PC-9 (cell line): ENCODE data around the gene P4HB. TPM values are rescaled to one million over a fixed set of nuclear protein-coding genes. Genes with fewer than 3 reads are reported as not detected.

Source experiments
- BruUV-seq: library from RNA; stranded (reverse); fragments of 400-500 nt; replicated peaks from 2 replicates; lab custom pipeline; 2021; lab: Mats Ljungman, UMichigan
- CTCF ChIA-PET: fragments of 300-600 bp; sonication (Branson Sonifier 250); formaldehyde crosslinking; loops from one replicate; lab custom pipeline; 2022; ENCODE audit warnings: antibody characterized with exemption; lab: Charles Lee
- POLR2A ChIA-PET: fragments of 300-600 bp; sonication (Branson Sonifier 250); formaldehyde crosslinking; loops from one replicate; lab custom pipeline; 2022; ENCODE audit warnings: antibody characterized with exemption; ENCODE audit not compliant: unreplicated experiment; lab: Charles Lee
- DNase-seq, 2 experiments: peaks; one replicate each; pipeline versions ENCODE4 v3.0.0 to v3.0.0-alpha.2; 2015 to 2022; ENCODE audit warnings: mixed read lengths in 1 of 2
- H2AFZ ChIP-seq: fragments of 200-600 bp; sonication (generic); 2 replicates; pipeline ENCODE4 v1.8.1; 2017; ENCODE audit warnings: antibody characterized with exemption
- H3F3A ChIP-seq: fragments of 200-600 bp; sonication (generic); 2 replicates; pipeline ENCODE4 v1.8.1; 2017; ENCODE audit warnings: antibody characterized with exemption, mild to moderate bottlenecking, low read depth; ENCODE audit not compliant: insufficient read depth
- H3K27ac ChIP-seq: fragments of 200-600 bp; sonication (generic); 2 replicates; pipeline ENCODE4 v1.6.1; 2016; ENCODE audit warnings: mixed run types
- H3K27me3 ChIP-seq: fragments of 200-600 bp; sonication (generic); 2 replicates; pipeline ENCODE4 v1.6.1; 2016; ENCODE audit warnings: low read depth, mixed run types; ENCODE audit not compliant: insufficient read depth
- H3K36me3 ChIP-seq: fragments of 200-600 bp; sonication (generic); 2 replicates; pipeline ENCODE4 v1.6.1; 2016; ENCODE audit warnings: low read depth, mixed run types
- H3K4me1 ChIP-seq: fragments of 200-600 bp; sonication (generic); replicated peaks from 2 replicates; pipeline ENCODE4 v1.6.1; 2016; ENCODE audit warnings: mixed run types; ENCODE audit not compliant: insufficient read depth
- H3K4me2 ChIP-seq: fragments of 200-600 bp; sonication (generic); 2 replicates; pipeline ENCODE4 v1.6.1; 2017; ENCODE audit warnings: mixed run types
- H3K4me3 ChIP-seq: fragments of 200-600 bp; sonication (generic); 2 replicates; pipeline ENCODE4 v1.6.1; 2016; ENCODE audit warnings: mixed run types
- H3K79me2 ChIP-seq: fragments of 200-600 bp; sonication (generic); 2 replicates; pipeline ENCODE4 v1.6.1; 2017; ENCODE audit warnings: low read depth, mixed run types
- H3K9me2 ChIP-seq: fragments of 200-600 bp; sonication (generic); 2 replicates; pipeline ENCODE4 v1.8.1; 2017; ENCODE audit warnings: mild to moderate bottlenecking; ENCODE audit not compliant: insufficient read depth
- H3K9me3 ChIP-seq: fragments of 200-600 bp; sonication (generic); 2 replicates; pipeline ENCODE4 v1.8.1; 2016; ENCODE audit warnings: low read depth; ENCODE audit not compliant: insufficient read depth
- H4K20me1 ChIP-seq: fragments of 200-600 bp; sonication (generic); 2 replicates; pipeline ENCODE4 v1.8.1; 2017; ENCODE audit not compliant: insufficient read depth
- EZH2 ChIP-seq: fragments of 200-600 bp; sonication (generic); IDR thresholded peaks from 2 replicates; pipeline ENCODE4 v1.8.0; 2017; ENCODE audit warnings: antibody characterized with exemption, low read depth
- intact Hi-C: fragments of 100-400 bp; cut with micrococcal nuclease; formaldehyde crosslinking; loops from one replicate; pipeline ENCODE4 v1.10.0; 2022; ENCODE audit not compliant: unreplicated experiment
- total RNA-seq: library from RNA; stranded (reverse); gene quantifications from 2 replicates; pipeline ENCODE4 v1.2.3, GENCODE V29; 2021
- TF ChIP-seq, protein P1 (sequence below): fragments of 200-600 bp; sonication (generic); conservative IDR thresholded peaks from 2 replicates; pipeline ENCODE4 v1.6.1; 2017; ENCODE audit warnings: mixed run types, antibody characterized with exemption, mild to moderate bottlenecking, moderate library complexity

P4HB gene
- total RNA-seq, 1 experiment from 2014 or later: 636 TPM

DNA sequence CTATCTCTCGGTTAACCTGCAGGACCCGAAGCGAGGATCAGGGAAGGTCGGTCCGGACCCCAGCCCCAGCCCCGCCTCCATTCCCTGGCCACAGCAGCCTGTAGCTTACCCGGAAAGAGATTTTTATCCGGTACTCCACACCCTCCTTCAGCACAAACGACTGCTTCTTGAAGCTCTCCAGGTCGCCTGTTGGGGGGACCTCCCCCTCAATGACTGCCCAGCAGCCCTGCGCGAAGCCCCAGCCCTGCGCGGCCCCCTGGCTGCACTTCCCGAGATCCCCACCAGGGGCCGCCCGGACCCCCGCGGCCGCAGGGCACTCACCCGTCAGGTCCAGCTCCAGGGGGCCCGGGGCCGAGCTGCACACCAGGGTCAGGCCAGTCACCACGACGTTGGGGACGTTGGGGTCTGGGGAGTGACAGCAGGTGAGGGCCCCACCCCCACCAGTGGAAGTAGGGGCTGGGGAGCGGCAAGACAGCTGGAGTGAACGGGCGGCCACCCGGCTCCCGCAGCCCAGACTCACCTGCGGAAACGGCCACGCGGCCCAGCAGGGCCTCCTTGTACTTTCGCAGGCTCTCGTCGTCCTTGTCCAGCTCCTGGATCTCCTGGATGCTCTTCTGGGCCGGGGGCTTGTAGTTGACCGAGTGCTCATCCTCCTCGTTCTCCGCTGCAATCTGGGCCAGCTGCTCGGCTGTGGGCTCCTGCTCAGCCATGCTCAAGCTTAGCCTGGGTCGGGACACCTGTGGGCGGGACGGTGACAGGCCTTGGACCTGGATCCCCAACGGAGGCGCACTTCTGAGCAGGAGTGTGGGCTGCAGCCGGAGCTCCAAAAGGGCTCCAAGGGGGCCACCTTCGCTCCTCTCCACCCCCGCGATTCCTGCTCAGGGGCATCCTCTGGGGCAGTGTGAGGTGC lies 9.1 kb upstream of the P4HB start:
- no TSS peak for BruUV-seq
- H4K20me1 ChIP-seq: peaks cover 28% of the 10 kb centered on the region
- peak overlapping the region; percentile 80 for H3K4me2 ChIP-seq
- DNase-seq: peak in 1 of 2 experiments; percentile 58
- ChIA-PET CTCF (interaction anchor here (0.6 to 0.8 kb wide), 2 partner anchors 54 to 60 kb away, joined by 3 to 4 read pairs; no protein-coding TSS in a partner anchor), POLR2A (interaction anchor here (0.6 to 1.2 kb wide), 2 partner anchors 8 to 14 kb away, joined by 3 to 12 read pairs; no protein-coding TSS in a partner anchor)
- H3K4me1 ChIP-seq: 0 out of 2 replicates have a peak, but pooled peaks cover 14% of the 10 kb centered on the region
- no peak overlapping the region for H2AFZ ChIP-seq
- H3F3A ChIP-seq: peaks cover 70% of the 10 kb centered on the region
- no peaks in the 10 kb centered on the region for H3K9me3 ChIP-seq
- H3K27me3 ChIP-seq: no peaks in the 10 kb centered on the region
- H3K9me2 ChIP-seq: no peaks in the 10 kb centered on the region
- H3K4me3 ChIP-seq: peak overlapping the region; percentile 67
- no peak for TF ChIP-seq EZH2
- TF ChIP-seq, protein P1, sequence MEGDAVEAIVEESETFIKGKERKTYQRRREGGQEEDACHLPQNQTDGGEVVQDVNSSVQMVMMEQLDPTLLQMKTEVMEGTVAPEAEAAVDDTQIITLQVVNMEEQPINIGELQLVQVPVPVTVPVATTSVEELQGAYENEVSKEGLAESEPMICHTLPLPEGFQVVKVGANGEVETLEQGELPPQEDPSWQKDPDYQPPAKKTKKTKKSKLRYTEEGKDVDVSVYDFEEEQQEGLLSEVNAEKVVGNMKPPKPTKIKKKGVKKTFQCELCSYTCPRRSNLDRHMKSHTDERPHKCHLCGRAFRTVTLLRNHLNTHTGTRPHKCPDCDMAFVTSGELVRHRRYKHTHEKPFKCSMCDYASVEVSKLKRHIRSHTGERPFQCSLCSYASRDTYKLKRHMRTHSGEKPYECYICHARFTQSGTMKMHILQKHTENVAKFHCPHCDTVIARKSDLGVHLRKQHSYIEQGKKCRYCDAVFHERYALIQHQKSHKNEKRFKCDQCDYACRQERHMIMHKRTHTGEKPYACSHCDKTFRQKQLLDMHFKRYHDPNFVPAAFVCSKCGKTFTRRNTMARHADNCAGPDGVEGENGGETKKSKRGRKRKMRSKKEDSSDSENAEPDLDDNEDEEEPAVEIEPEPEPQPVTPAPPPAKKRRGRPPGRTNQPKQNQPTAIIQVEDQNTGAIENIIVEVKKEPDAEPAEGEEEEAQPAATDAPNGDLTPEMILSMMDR: peak; percentile 69
- peak overlapping the region; percentile 59; the same call in 1 of the 2 replicates for H3K27ac ChIP-seq
- intact Hi-C loops: loop anchor here (2.0 to 5.0 kb wide), 2 partner anchors 58 to 153 kb away; partner anchors contain the start of genes CENPX, LRRC45 and MAFG
- peaks cover 33% of the 10 kb centered on the region for H3K79me2 ChIP-seq
- H3K36me3 ChIP-seq: no peaks in the 10 kb centered on the region

DNA sequence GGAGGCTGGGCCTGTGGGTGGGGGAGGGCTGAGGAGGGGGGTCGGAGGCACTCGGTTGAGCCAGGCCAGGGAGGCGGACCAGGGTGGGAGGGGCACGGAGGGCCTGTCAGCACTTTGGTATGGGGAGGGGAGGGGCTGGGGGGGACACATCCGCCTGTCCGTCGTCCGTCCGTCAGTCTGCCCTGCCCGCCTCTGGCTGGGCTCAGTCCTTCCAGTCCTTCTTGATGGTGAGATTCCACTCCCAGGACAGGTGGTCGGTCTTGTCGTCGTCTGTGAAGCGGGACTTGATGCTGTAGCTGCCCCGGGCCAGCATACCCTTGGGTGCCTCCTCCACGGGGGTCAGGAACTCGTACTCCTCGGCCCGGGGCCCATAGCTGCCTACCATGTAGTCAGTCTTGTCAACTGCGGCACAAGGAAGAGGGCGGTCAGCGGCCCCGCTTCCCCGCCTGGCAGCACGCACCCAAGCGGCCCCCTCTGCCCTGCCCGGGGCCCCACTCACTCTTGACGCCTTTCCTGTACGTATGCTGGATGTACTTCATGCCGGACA lies 8.4 kb upstream of the P4HB start:
- H3K4me1 ChIP-seq: 0 out of 2 replicates have a peak, but pooled peaks cover 14% of the 10 kb centered on the region
- H3K9me3 ChIP-seq: no peaks in the 10 kb centered on the region
- peaks cover 39% of the 10 kb centered on the region for H3K79me2 ChIP-seq
- TF ChIP-seq, protein P1: no peak
- no peak for TF ChIP-seq EZH2
- no peaks in the 10 kb centered on the region for H3K9me2 ChIP-seq
- peaks cover 65% of the 10 kb centered on the region for H3F3A ChIP-seq
- no peaks in the 10 kb centered on the region for H3K36me3 ChIP-seq
- ChIA-PET CTCF (interaction anchor here (0.6 kb wide), 1 partner anchor 54 kb away, joined by 4 read pairs; no protein-coding TSS in a partner anchor), POLR2A (interaction anchor here (1.2 kb wide), 1 partner anchor 8 kb away, joined by 3 read pairs; no protein-coding TSS in a partner anchor)
- H3K27ac ChIP-seq: no peak overlapping the region
- H3K27me3 ChIP-seq: no peaks in the 10 kb centered on the region
- H2AFZ ChIP-seq: no peak overlapping the region
- H3K4me3 ChIP-seq: no peak overlapping the region
- no TSS peak for BruUV-seq
- intact Hi-C loops: loop anchor here (1.0 to 5.0 kb wide), 2 partner anchors 44 to 59 kb away; partner anchors contain the start of gene MAFG
- H4K20me1 ChIP-seq: peaks cover 29% of the 10 kb centered on the region
- DNase-seq: peak; percentile 40 to 85
- peak overlapping the region; percentile 80; the same call in 1 of the 2 replicates for H3K4me2 ChIP-seq
